GM20000 (cell line): ENCODE data around the gene ATP10B.
"Not testable (repeated sequence)": the region's sequence is repeated elsewhere in the genome, so short reads cannot be mapped to it uniquely, and the experiment has no call there.

Source experiments
- DNase-seq: peaks from one replicate; pipeline ENCODE4 v3.0.0; 2012; ENCODE audit warnings: low spot score
- CTCF ChIP-seq: IDR thresholded peaks from 2 replicates; pipeline ENCODE4 v1.5.1; 2012; ENCODE audit warnings: mild to moderate bottlenecking, control low read depth; ENCODE audit errors: extremely low read depth, missing control alignments

ATP10B gene

GRCh38 chr5:160852049-160852448 lies at the start of gene ATP10B:
TSS of gene ATP10B (minus strand) at chr5:160852211. CDS start at chr5:160688074, 164,137 bp downstream.
- TF ChIP-seq CTCF = no peak
- no peak for DNase-seq

- DNase-seq = no peak
- no peak for TF ChIP-seq CTCF
These were observed 49.6 kb upstream of the ATP10B start for GRCh38 chr5:160901656-160902055.

- no peak for TF ChIP-seq CTCF
- DNase-seq = no peak
These were observed 47.7 kb upstream of the ATP10B start for GRCh38 chr5:160899735-160900134.

- DNase-seq = not testable (repeated sequence)
These were observed 41.4 kb upstream of the ATP10B start for GRCh38 chr5:160893180-160893964.

- DNase-seq = no peak
- no peak for TF ChIP-seq CTCF
These were observed 35.8 kb upstream of the ATP10B start for GRCh38 chr5:160887780-160888179.

- not testable (repeated sequence) for DNase-seq
These were observed 21.7 kb upstream of the ATP10B start for GRCh38 chr5:160873560-160874200.

GRCh38 chr5:160869989-160870521 lies 18.0 kb upstream of the ATP10B start:
- no peak for TF ChIP-seq CTCF
- DNase-seq = no peak

GRCh38 chr5:160867976-160868375 lies 16.0 kb upstream of the ATP10B start:
- DNase-seq = no peak
- TF ChIP-seq CTCF = no peak
